Glutamatergic neuron (in vitro differentiated cells): ENCODE data around the gene SPATA31C1. TPM values are rescaled to one million over a fixed set of nuclear protein-coding genes. Genes with fewer than 3 reads are reported as not detected.

ENCODE experiments used
- DNase-seq: peaks from one replicate; pipeline ENCODE4 v3.0.0; 2022
- H3K27ac Mint-ChIP-seq: one replicate; pipeline ENCODE4 v1.8.0; 2020; ENCODE audit warnings: mild to moderate bottlenecking, mixed read lengths, inconsistent platforms; ENCODE audit not compliant: unreplicated experiment
- H3K27me3 Mint-ChIP-seq: one replicate; pipeline ENCODE4 v1.8.0; 2020; ENCODE audit warnings: mild to moderate bottlenecking, moderate library complexity, mixed read lengths, inconsistent platforms; ENCODE audit not compliant: unreplicated experiment
- H3K36me3 Mint-ChIP-seq: one replicate; pipeline ENCODE4 v1.8.0; 2020; ENCODE audit warnings: mild to moderate bottlenecking, mixed read lengths, inconsistent platforms; ENCODE audit not compliant: unreplicated experiment
- H3K4me1 Mint-ChIP-seq: one replicate; pipeline ENCODE4 v1.8.0; 2020; ENCODE audit warnings: mild to moderate bottlenecking, low read depth, mixed read lengths, inconsistent platforms; ENCODE audit not compliant: unreplicated experiment
- H3K4me3 Mint-ChIP-seq: one replicate; pipeline ENCODE4 v1.8.0; 2020; ENCODE audit warnings: mild to moderate bottlenecking, mixed read lengths, inconsistent platforms; ENCODE audit not compliant: unreplicated experiment
- H3K9me3 Mint-ChIP-seq: one replicate; pipeline ENCODE4 v1.8.0; 2020; ENCODE audit warnings: mild to moderate bottlenecking, moderate library complexity, mixed read lengths, inconsistent platforms; ENCODE audit not compliant: unreplicated experiment
- CTCF ChIP-seq: fragments of 200-600 bp; sonication (generic); IDR thresholded peaks from one replicate; pipeline ENCODE4 v1.5.0; 2021; ENCODE audit not compliant: partially characterized antibody, unreplicated experiment
- total RNA-seq: library from RNA; stranded (reverse); fragmentation: NEBNext Ultra II Directional; extraction: Animal tissue kit (Norgen Biotek cat#: 25700); gene quantifications from one replicate; pipeline ENCODE4 v1.2.1, GENCODE V29; 2021; ENCODE audit not compliant: unreplicated experiment

The SPATA31C1 gene
- total RNA-seq, 1 donor from 2014 or later = not detected

GRCh38 chr9:87875831-87876545 lies 41.8 kb upstream of the SPATA31C1 start:
- Mint-ChIP-seq H3K27me3 (peaks cover 3% of the 10 kb centered on the region), H3K36me3 (peaks cover 10% of the 10 kb centered on the region), H3K4me1 (peaks cover 6% of the 10 kb centered on the region), H3K4me3 (no peak overlapping the region), H3K9me3 (peaks cover 6% of the 10 kb centered on the region), H3K27ac (no peak overlapping the region)
- TF ChIP-seq CTCF = no peak
- no peak for DNase-seq

GRCh38 chr9:87876708-87877107 lies 41.1 kb upstream of the SPATA31C1 start:
- Mint-ChIP-seq H3K4me1 (peaks cover 3% of the 10 kb centered on the region), H3K9me3 (peaks cover 6% of the 10 kb centered on the region), H3K27ac (no peak overlapping the region), H3K4me3 (no peak overlapping the region), H3K27me3 (peaks cover 3% of the 10 kb centered on the region), H3K36me3 (peaks cover 10% of the 10 kb centered on the region)
- no peak for TF ChIP-seq CTCF
- DNase-seq = no peak

- H3K36me3 Mint-ChIP-seq = peaks cover 10% of the 10 kb centered on the region
- no peak overlapping the region for H3K4me3 Mint-ChIP-seq
- DNase-seq = no peak
- TF ChIP-seq CTCF = no peak
- H3K27me3 Mint-ChIP-seq = peaks cover 6% of the 10 kb centered on the region
- peaks cover 8% of the 10 kb centered on the region for H3K9me3 Mint-ChIP-seq
- peaks cover 7% of the 10 kb centered on the region for H3K4me1 Mint-ChIP-seq
- no peak overlapping the region for H3K27ac Mint-ChIP-seq
These were observed 38.7 kb upstream of the SPATA31C1 start for GRCh38 chr9:87878989-87879511.

- peaks cover 10% of the 10 kb centered on the region for H3K36me3 Mint-ChIP-seq
- no peak for DNase-seq
- no peak overlapping the region for H3K27ac Mint-ChIP-seq
- no peak overlapping the region for H3K4me3 Mint-ChIP-seq
- peaks cover 9% of the 10 kb centered on the region for H3K9me3 Mint-ChIP-seq
- H3K27me3 Mint-ChIP-seq = peaks cover 6% of the 10 kb centered on the region
- peaks cover 7% of the 10 kb centered on the region for H3K4me1 Mint-ChIP-seq
- no peak for TF ChIP-seq CTCF
These were observed 37.6 kb upstream of the SPATA31C1 start for GRCh38 chr9:87880116-87880515.

- Mint-ChIP-seq H3K36me3 (peaks cover 10% of the 10 kb centered on the region), H3K9me3 (peaks cover 10% of the 10 kb centered on the region), H3K4me3 (no peak overlapping the region), H3K4me1 (peaks cover 7% of the 10 kb centered on the region), H3K27ac (no peak overlapping the region), H3K27me3 (peaks cover 6% of the 10 kb centered on the region)
- no peak for TF ChIP-seq CTCF
- no peak for DNase-seq
These were observed 37.1 kb upstream of the SPATA31C1 start for GRCh38 chr9:87880683-87881082.
